Mesenchymal stem cell (in vitro differentiated cells and primary cell): Measurements from ENCODE around the gene EHF.

ENCODE experiments used
- DNase-seq: peaks from one replicate; pipeline ENCODE4 v3.0.0-alpha.2; 2013
- H2AFZ ChIP-seq: one replicate; pipeline ENCODE4 v1.6.1; 2013; ENCODE audit warnings: low read depth, mild to moderate bottlenecking, control low read depth, inconsistent platforms, low read length, moderate library complexity
- H2AK5ac ChIP-seq: 2 replicates; pipeline ENCODE4 v1.6.1; 2013; ENCODE audit warnings: low read length, moderate library complexity, mild to moderate bottlenecking, inconsistent platforms; ENCODE audit not compliant: severe bottlenecking
- H2BK120ac ChIP-seq: one replicate; pipeline ENCODE4 v1.6.1; 2013; ENCODE audit warnings: low read depth, mild to moderate bottlenecking, inconsistent platforms, low read length, moderate library complexity
- H2BK12ac ChIP-seq, 2 experiments: one replicate each; pipeline ENCODE4 v1.6.1; 2013; ENCODE audit warnings: inconsistent platforms in 2 of 2, low read length in 2 of 2, mild to moderate bottlenecking in 2 of 2, moderate library complexity in 2 of 2, control low read depth in 1 of 2
- H2BK15ac ChIP-seq: one replicate; pipeline ENCODE4 v1.6.1; 2013; ENCODE audit warnings: mild to moderate bottlenecking, low read depth, inconsistent platforms; ENCODE audit not compliant: poor library complexity, severe bottlenecking
- H2BK5ac ChIP-seq: 2 replicates; pipeline ENCODE4 v1.6.1; 2013; ENCODE audit warnings: low read depth, mild to moderate bottlenecking, low read length, control low read depth, inconsistent platforms; ENCODE audit not compliant: poor library complexity, severe bottlenecking
- H3K14ac ChIP-seq, 2 experiments: one replicate each; pipeline ENCODE4 v1.6.1; 2013; ENCODE audit warnings: inconsistent platforms in 2 of 2, low read length in 2 of 2, control low read depth in 1 of 2, mild to moderate bottlenecking in 1 of 2, moderate library complexity in 1 of 2
- H3K18ac ChIP-seq, 2 experiments: one replicate each; pipeline ENCODE4 v1.6.1; 2013; ENCODE audit warnings: inconsistent platforms in 2 of 2, low read length in 2 of 2, control low read depth in 1 of 2, low read depth in 1 of 2, mild to moderate bottlenecking in 1 of 2
- H3K23ac ChIP-seq, 2 experiments: one replicate each; pipeline ENCODE4 v1.6.1; 2013; ENCODE audit warnings: inconsistent platforms in 2 of 2, low read length in 2 of 2, mild to moderate bottlenecking in 2 of 2, moderate library complexity in 2 of 2, control low read depth in 1 of 2
- H3K27ac ChIP-seq: 2 replicates; pipeline ENCODE4 v1.5.1; 2013; ENCODE audit warnings: mild to moderate bottlenecking, moderate library complexity, low read length, control low read depth, inconsistent platforms; ENCODE audit not compliant: poor library complexity, severe bottlenecking
- H3K27me3 ChIP-seq, 2 experiments: 2 replicates each; pipeline versions ENCODE4 v1.6.1 to v1.7.0; 2013; ENCODE audit warnings: low read length in 2 of 2, mild to moderate bottlenecking in 2 of 2, moderate library complexity in 2 of 2, control low read depth in 1 of 2, inconsistent platforms in 1 of 2; ENCODE audit not compliant: control insufficient read depth in 1 of 2, insufficient read depth in 1 of 2
- H3K36me3 ChIP-seq, 2 experiments: 2 replicates each; pipeline versions ENCODE4 v1.6.1 to v1.7.0; 2013; ENCODE audit warnings: low read length in 2 of 2, control low read depth in 1 of 2, inconsistent platforms in 1 of 2, low read depth in 1 of 2, mild to moderate bottlenecking in 1 of 2; ENCODE audit not compliant: insufficient read depth in 2 of 2, control insufficient read depth in 1 of 2
- H3K4ac ChIP-seq, 2 experiments: one replicate each; pipeline ENCODE4 v1.6.1; 2013; ENCODE audit warnings: inconsistent platforms in 2 of 2, low read length in 2 of 2, mild to moderate bottlenecking in 2 of 2, moderate library complexity in 2 of 2, control low read depth in 1 of 2, low read depth in 1 of 2
- H3K4me1 ChIP-seq: 2 replicates; pipeline ENCODE4 v1.6.1; 2013; ENCODE audit warnings: low read depth, low read length, control low read depth; ENCODE audit not compliant: control insufficient read depth, insufficient read depth
- H3K4me2 ChIP-seq: 2 replicates; pipeline ENCODE4 v1.6.1; 2013; ENCODE audit warnings: low read length, mild to moderate bottlenecking, inconsistent platforms; ENCODE audit not compliant: poor library complexity, severe bottlenecking
- H3K4me3 ChIP-seq, 2 experiments: 2 replicates each; pipeline versions ENCODE4 v1.5.1 to v1.7.0; 2013; ENCODE audit warnings: low read length in 2 of 2, mild to moderate bottlenecking in 2 of 2, control low read depth in 1 of 2, low read depth in 1 of 2; ENCODE audit not compliant: insufficient read depth in 1 of 2
- H3K79me1 ChIP-seq: replicated peaks from 2 replicates; pipeline ENCODE4 v1.6.1; 2013; ENCODE audit warnings: mild to moderate bottlenecking, control low read depth, low read length, inconsistent platforms; ENCODE audit not compliant: poor library complexity, severe bottlenecking
- H3K9ac ChIP-seq: 2 replicates; pipeline ENCODE4 v1.7.0; 2013; ENCODE audit warnings: mild to moderate bottlenecking, low read length, moderate library complexity
- H3K9me3 ChIP-seq: 2 replicates; pipeline ENCODE4 v1.7.0; 2013; ENCODE audit warnings: mild to moderate bottlenecking, low read length; ENCODE audit not compliant: control insufficient read depth
- H4K8ac ChIP-seq: one replicate; pipeline ENCODE4 v1.6.1; 2013; ENCODE audit warnings: inconsistent platforms, mild to moderate bottlenecking, low read length, moderate library complexity
- H4K91ac ChIP-seq: one replicate; pipeline ENCODE4 v1.6.1; 2013; ENCODE audit warnings: mild to moderate bottlenecking, low read length, inconsistent platforms
- WGBS: methylation state at CpG from one replicate; pipeline ENCODE4 v1.1.7; 2013; ENCODE audit warnings: mixed read lengths; 5-methylcytosine and 5-hydroxymethylcytosine counted together

Gene EHF

GRCh38 chr11:34614344-34615104 is 6.4 kb upstream of the EHF start:
- DNase-seq, result peak; percentile 28
- no peak overlapping the region for H2BK120ac ChIP-seq
- no peak overlapping the region for H4K8ac ChIP-seq
- 98% methylated on average over 3 of the region's 5 CpGs for WGBS
- no peak overlapping the region for H2BK5ac ChIP-seq
- no peak overlapping the region for H3K27ac ChIP-seq
- no peak overlapping the region for H3K4ac ChIP-seq
- no peak overlapping the region for H3K9ac ChIP-seq
- H3K27me3 ChIP-seq, result peaks cover 0 to 50% of the 10 kb centered on the region in 2 experiments
- no peak overlapping the region for H4K91ac ChIP-seq
- H3K4me1 ChIP-seq, result peaks cover 3% of the 10 kb centered on the region
- no peak overlapping the region for H2AK5ac ChIP-seq
- no peak overlapping the region for H3K23ac ChIP-seq
- no peak overlapping the region for H3K14ac ChIP-seq
- H3K4me3 ChIP-seq, result peak overlapping the region in 1 of 2 experiments; percentile 38
- no peak overlapping the region for H2BK12ac ChIP-seq
- H3K18ac ChIP-seq, result no peak overlapping the region
- H3K36me3 ChIP-seq, result no peaks in the 10 kb centered on the region
- H3K79me1 ChIP-seq, result no peaks in the 10 kb centered on the region
- no peak overlapping the region for H3K4me2 ChIP-seq
- no peak overlapping the region for H2AFZ ChIP-seq
- H3K9me3 ChIP-seq, result no peaks in the 10 kb centered on the region
- no peak overlapping the region for H2BK15ac ChIP-seq

DNA sequence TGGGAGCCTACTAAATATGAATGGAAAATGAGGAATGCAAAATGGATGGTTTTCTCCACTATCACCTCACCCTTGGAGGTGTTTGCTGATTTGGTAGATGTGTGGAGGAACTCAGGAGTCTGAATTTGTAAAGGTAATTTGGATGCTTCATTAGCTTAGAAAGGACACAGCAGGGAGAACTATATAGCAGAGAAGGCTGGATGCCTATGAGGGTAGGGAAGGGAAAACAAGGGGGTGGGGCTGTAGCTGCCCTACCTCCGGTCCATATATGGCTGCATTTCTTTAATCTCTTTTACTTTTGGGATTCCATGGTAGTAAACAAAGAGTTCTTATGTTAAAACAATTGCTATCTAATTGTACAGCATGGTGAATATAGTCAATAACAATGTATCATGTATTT is 4.8 kb upstream of the EHF start:
- H3K18ac ChIP-seq, result no peak overlapping the region
- no peak overlapping the region for H2AFZ ChIP-seq
- no peak overlapping the region for H3K27ac ChIP-seq
- H3K4ac ChIP-seq, result no peak overlapping the region
- H3K27me3 ChIP-seq, result peaks cover 0 to 47% of the 10 kb centered on the region in 2 experiments
- H3K23ac ChIP-seq, result no peak overlapping the region
- H3K9ac ChIP-seq, result no peak overlapping the region
- H2AK5ac ChIP-seq, result no peak overlapping the region
- no peaks in the 10 kb centered on the region for H3K9me3 ChIP-seq
- H4K8ac ChIP-seq, result no peak overlapping the region
- no peak overlapping the region for H2BK5ac ChIP-seq
- no peak overlapping the region for H2BK120ac ChIP-seq
- H3K36me3 ChIP-seq, result no peaks in the 10 kb centered on the region
- DNase-seq, result no peak
- H2BK12ac ChIP-seq, result no peak overlapping the region
- no peak overlapping the region for H2BK15ac ChIP-seq
- H4K91ac ChIP-seq, result no peak overlapping the region
- no peak overlapping the region for H3K4me2 ChIP-seq
- no peak overlapping the region for H3K14ac ChIP-seq
- no peaks in the 10 kb centered on the region for H3K4me1 ChIP-seq
- no peaks in the 10 kb centered on the region for H3K79me1 ChIP-seq
- H3K4me3 ChIP-seq, result no peak overlapping the region
- 100% methylated on average over 1 of the region's 1 CpG for WGBS

GRCh38 chr11:34616830-34617504 is 3.9 kb upstream of the EHF start:
- H2BK15ac ChIP-seq, result no peak overlapping the region
- no peaks in the 10 kb centered on the region for H3K79me1 ChIP-seq
- H3K27ac ChIP-seq, result no peak overlapping the region
- H3K18ac ChIP-seq, result no peak overlapping the region
- H2BK120ac ChIP-seq, result no peak overlapping the region
- H4K91ac ChIP-seq, result no peak overlapping the region
- no peak overlapping the region for H3K23ac ChIP-seq
- H3K27me3 ChIP-seq, result peaks cover 0 to 38% of the 10 kb centered on the region in 2 experiments
- DNase-seq, result no peak
- no peak overlapping the region for H2AFZ ChIP-seq
- H3K14ac ChIP-seq, result no peak overlapping the region
- H3K4me2 ChIP-seq, result no peak overlapping the region
- no peaks in the 10 kb centered on the region for H3K36me3 ChIP-seq
- H2BK12ac ChIP-seq, result no peak overlapping the region
- no peak overlapping the region for H3K9ac ChIP-seq
- no peaks in the 10 kb centered on the region for H3K9me3 ChIP-seq
- no peak overlapping the region for H2AK5ac ChIP-seq
- no peak overlapping the region for H4K8ac ChIP-seq
- no peak overlapping the region for H2BK5ac ChIP-seq
- no peak overlapping the region for H3K4me3 ChIP-seq
- 76% methylated on average over 7 of the region's 7 CpGs for WGBS
- H3K4me1 ChIP-seq, result no peaks in the 10 kb centered on the region
- no peak overlapping the region for H3K4ac ChIP-seq

DNA sequence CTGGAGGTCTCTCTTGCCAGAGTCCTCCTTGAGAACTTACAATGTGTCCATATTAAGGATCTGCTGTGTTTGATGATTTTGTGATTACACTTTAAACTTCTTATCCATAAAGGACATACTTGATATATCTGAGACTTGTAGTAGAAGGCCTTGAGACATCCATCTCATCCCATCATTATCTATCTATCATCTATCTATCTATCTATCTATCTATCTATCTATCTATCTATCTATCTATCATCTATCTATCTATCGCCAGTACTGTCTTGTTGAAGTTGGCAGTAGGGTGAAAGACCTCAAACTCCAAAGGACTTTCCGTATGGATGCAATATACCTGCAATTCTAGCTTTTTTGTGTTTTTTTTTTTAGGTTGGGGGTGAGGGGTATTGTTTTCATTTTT is 2.5 kb upstream of the EHF start:
- no peak for DNase-seq
- 100% methylated on average over 2 of the region's 2 CpGs for WGBS
- H3K14ac ChIP-seq, result no peak overlapping the region
- no peak overlapping the region for H2BK120ac ChIP-seq
- no peak overlapping the region for H3K4me3 ChIP-seq
- no peak overlapping the region for H3K4ac ChIP-seq
- no peak overlapping the region for H3K4me2 ChIP-seq
- H2BK5ac ChIP-seq, result no peak overlapping the region
- no peaks in the 10 kb centered on the region for H3K9me3 ChIP-seq
- no peak overlapping the region for H2BK15ac ChIP-seq
- peaks cover 0 to 30% of the 10 kb centered on the region in 2 experiments for H3K27me3 ChIP-seq
- H3K79me1 ChIP-seq, result no peaks in the 10 kb centered on the region
- H4K91ac ChIP-seq, result no peak overlapping the region
- H4K8ac ChIP-seq, result no peak overlapping the region
- H3K27ac ChIP-seq, result no peak overlapping the region
- no peak overlapping the region for H2BK12ac ChIP-seq
- no peak overlapping the region for H3K9ac ChIP-seq
- H2AK5ac ChIP-seq, result no peak overlapping the region
- no peak overlapping the region for H3K18ac ChIP-seq
- H3K36me3 ChIP-seq, result no peaks in the 10 kb centered on the region
- H3K4me1 ChIP-seq, result no peaks in the 10 kb centered on the region
- no peak overlapping the region for H2AFZ ChIP-seq
- H3K23ac ChIP-seq, result no peak overlapping the region
